DMS 273 (cell line): ENCODE data around the gene DOLPP1.

Experiments
- DNase-seq: peaks from one replicate; lab custom pipeline; 2025; ENCODE audit not compliant: unreplicated experiment; lab: John Stamatoyannopoulos, UW

DOLPP1 gene

GRCh38 chr9:129064499-129064908 is 16.4 kb upstream of the DOLPP1 start:
- DNase-seq = no peak

- no peak for DNase-seq
These were observed 12.8 kb upstream of the DOLPP1 start for GRCh38 chr9:129068110-129068509.

GRCh38 chr9:129068990-129069861 is 11.7 kb upstream of the DOLPP1 start:
- DNase-seq = peak; percentile 77

GRCh38 chr9:129069862-129070641 is 10.9 kb upstream of the DOLPP1 start:
- no peak for DNase-seq

- no peak for DNase-seq
These were observed 10.0 kb upstream of the DOLPP1 start for GRCh38 chr9:129070696-129071525.

GRCh38 chr9:129071526-129072126 is 9.3 kb upstream of the DOLPP1 start:
- peak; percentile 18 for DNase-seq

GRCh38 chr9:129072171-129072570 is 8.7 kb upstream of the DOLPP1 start:
- peak; percentile 16 for DNase-seq

- DNase-seq = no peak
These were observed 7.5 kb upstream of the DOLPP1 start for GRCh38 chr9:129073404-129073803.

- no peak for DNase-seq
These were observed 6.8 kb upstream of the DOLPP1 start for GRCh38 chr9:129074106-129074505.

GRCh38 chr9:129075996-129076639 is 4.8 kb upstream of the DOLPP1 start:
- DNase-seq = no peak

- no peak for DNase-seq
These were observed 4.3 kb upstream of the DOLPP1 start for GRCh38 chr9:129076640-129077037.

GRCh38 chr9:129077236-129077635 is 3.7 kb upstream of the DOLPP1 start:
- DNase-seq = no peak

GRCh38 chr9:129078691-129079503 is 2.0 kb upstream of the DOLPP1 start:
- no peak for DNase-seq

- no peak for DNase-seq
These were observed 1.1 kb upstream of the DOLPP1 start for GRCh38 chr9:129079829-129080228.

GRCh38 chr9:129080298-129080600 is 662 bp upstream of the DOLPP1 start:
- DNase-seq = no peak

GRCh38 chr9:129081388-129081904 is 535 bp downstream of the DOLPP1 start:
- peak; percentile 59 for DNase-seq

- DNase-seq = no peak
These were observed 3.2 kb downstream of the DOLPP1 start for GRCh38 chr9:129084087-129084486.

GRCh38 chr9:129089246-129089645 is 8.3 kb downstream of the DOLPP1 start:
- DNase-seq = no peak

- no peak for DNase-seq
These were observed 12.9 kb downstream of the DOLPP1 start for GRCh38 chr9:129093602-129094386.
